Hepatic stellate cell (primary cell): Measurements from ENCODE around the gene ARMC5.
"Not testable (repeated sequence)": the region's sequence is repeated elsewhere in the genome, so short reads cannot be mapped to it uniquely, and the experiment has no call there.

Experiments
- DNase-seq: peaks from one replicate; pipeline ENCODE4 v3.0.0; 2011; ENCODE audit warnings: low spot score

The ARMC5 gene

DNA sequence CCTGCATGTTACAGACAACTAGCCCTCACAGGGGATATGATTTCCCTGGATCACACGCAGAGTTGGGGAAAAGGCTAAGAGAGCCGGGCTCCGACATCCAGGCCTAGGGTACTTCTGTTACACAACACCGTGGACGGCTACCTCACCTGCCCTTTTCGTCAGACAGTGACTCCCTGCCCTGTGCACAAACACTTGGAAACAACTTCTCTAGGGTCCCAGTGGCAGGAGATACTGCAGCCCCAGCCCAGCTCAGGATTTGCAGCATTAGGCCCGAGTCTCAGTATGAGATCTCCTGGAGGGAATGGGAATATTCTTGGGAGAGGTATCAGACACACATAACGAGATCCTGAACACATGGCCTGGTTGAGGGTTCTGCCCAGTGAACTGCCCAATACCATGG, 40.6 kb downstream of the ARMC5 start:
- no peak for DNase-seq

GRCh38 chr16:31501226-31501965, 42.1 kb downstream of the ARMC5 start:
- DNase-seq = no peak

DNA sequence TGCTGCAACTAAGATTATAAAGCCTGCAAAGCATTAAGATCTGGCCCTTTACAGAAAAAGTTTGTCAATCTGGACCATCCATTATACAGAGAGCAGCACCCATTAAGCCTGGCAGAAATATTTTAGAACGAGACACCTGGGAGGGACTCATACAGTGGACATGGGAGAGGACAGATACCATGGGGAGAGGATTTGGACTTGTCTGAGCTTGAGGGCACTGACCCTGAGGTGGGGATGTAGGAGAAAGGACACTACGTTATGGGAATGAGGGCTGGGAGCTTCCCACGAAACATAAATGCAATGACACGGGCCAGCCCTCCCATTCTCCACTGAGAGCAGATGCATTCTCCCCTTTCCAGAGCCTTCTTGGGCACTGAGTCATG, 42.7 kb downstream of the ARMC5 start:
- no peak for DNase-seq

- DNase-seq = no peak
These were observed 43.7 kb downstream of the ARMC5 start for GRCh38 chr16:31502981-31503380.

DNA sequence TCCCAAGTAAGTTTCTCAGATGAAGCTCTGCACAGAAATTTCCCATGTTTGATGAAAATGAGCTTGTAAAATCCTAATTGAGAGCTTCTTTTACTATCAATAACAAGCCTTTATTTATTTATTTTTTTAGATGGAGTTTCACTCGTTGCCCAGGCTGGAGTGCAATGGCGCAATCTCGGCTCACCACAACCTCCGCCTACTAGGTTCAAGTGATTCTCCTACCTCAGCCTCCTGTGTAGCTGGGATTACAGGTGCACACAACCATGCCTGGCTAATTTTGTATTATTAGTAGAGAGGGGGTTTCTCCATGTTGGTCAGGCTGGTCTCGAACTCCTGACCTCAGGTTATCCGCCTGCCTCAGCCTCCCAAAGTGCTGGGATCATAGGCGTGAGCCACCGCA, 44.3 kb downstream of the ARMC5 start:
- not testable (repeated sequence) for DNase-seq

DNA sequence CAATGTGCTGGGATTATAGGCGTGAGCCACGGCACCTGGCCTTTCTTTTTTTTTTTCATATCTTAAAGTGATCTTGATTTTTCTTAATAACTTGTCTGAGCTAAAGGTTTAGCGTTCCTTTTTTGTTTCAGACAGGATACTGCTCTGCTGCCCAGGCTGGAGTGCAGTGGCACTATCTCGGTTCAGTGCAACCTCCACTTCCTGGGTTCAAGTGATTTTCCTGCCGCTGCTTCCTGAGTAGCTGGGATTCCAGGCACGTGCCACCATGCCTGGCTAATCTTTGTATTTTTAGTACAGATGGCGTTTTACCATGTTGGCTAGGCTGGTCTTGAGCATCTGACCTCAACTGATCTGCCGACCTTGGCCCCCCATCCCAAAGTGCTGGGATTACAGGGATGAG, 44.9 kb downstream of the ARMC5 start:
- no peak for DNase-seq

DNA sequence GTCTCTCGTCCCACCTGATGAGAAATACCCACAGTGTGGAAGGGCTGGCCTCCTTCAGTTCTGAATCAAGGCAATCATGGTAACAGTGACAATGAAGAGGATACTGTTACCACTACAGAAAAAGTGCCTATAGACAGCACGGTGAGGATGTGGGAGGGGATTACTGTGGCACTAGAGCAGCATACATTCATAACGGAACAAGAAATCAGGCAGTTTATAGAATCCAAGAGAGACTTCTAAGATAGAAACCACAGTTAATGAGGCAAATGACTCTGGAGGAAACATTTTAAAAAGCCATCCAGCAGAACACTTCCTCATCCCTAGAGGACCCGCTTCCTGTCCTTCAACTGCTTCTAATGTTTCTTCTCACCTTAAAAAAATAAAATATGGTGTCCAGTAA, 46.2 kb downstream of the ARMC5 start:
- no peak for DNase-seq

GRCh38 chr16:31507617-31507928, 48.3 kb downstream of the ARMC5 start:
- DNase-seq = no peak

DNA sequence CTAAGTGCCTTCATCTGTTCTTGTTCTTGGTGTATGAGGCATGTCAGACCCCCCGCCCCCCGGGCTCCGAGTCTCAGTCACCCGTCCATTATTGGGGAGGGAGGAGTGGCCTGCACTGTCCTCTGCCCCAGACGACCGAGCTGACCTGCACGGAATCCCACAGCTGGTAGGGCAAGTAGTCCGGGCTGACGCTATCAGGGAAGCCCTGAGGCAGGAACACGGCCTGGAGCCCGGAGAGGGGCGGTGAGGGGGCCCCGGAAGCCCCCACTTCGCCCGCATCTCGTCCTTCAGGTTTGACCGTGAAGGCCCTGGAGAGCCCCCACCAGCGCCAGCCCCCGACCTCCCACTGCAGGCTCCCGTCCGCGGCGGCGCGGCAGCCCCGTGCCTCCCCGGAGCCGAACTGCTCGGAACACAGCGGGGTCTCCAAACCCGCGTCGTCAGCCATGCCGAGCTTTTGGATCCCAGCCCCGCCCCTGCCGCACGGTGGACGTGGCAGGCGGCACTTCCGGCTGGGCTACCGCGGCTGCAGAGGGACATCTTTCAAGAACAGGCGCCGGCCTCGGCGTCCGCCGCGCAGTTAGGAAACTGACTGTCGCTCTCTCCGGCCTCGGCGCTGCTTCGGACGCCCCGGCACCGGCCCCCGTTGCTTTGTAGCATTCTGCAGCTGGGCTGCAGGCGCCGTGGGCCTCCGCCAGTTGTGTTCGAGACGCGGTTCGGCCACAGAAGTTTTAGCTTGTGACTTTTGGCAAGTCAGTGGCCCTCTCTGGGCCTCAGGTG, 48.8 kb downstream of the ARMC5 start, which contains the start of gene RUSF1:
Gene RUSF1, minus strand, starts transcription at position 463 of the 777 bp plus-strand sequence. Its CDS starts 18 bp downstream, at position 445.
- DNase-seq = peak; percentile 86

DNA sequence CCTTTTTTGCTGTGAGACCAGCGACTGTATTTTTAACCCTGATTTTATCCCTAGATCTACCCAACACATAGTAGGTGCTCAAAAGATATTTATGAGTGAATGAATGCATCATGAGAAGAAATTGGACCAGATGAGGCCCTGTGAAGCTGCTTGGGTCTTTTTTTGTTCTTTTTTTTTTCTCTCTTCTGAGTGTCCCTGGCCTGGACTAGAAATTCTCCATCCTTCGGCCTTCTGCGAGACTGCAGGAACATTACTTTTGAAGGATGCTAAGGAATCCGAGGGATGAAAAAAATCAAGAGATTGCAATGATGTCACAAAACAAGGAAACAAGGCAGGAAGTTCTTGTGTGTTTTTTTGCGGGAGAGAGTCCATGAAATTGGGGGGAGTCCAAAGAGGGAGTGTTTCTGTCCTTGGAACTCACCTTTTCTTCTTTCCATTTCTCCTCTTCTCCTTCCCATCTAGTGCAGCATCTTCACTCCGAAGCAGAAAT, 49.5 kb downstream of the ARMC5 start:
- no peak for DNase-seq

DNA sequence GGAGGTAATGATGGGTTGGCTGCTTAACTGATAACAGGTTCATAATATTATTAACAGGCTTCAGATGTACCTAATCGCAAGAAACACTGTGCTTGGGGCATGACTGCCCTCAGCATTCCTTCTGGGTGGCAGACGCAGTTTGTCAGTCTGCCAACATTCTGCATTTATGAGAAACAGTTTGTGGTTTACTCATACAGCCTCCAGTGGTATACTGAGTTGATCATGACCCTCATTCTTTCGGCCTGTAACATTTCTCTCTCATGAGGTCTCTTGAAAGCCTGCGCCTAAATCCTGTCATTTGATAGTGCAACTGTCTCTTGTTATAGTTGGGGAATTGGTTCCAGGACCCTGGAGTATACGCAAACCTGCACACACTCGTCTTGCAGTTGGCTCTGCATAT, 53.8 kb downstream of the ARMC5 start:
- no peak for DNase-seq

GRCh38 chr16:31513884-31514283, 54.6 kb downstream of the ARMC5 start:
- DNase-seq = no peak
